NB4 (cell line): ENCODE measurements around the gene CHAT.

Experiments
- DNase-seq: peaks from one replicate; pipeline ENCODE4 v3.0.0; 2010; ENCODE audit warnings: low read depth
- H3K4me3 ChIP-seq: one replicate; pipeline ENCODE4 v1.5.1; 2011; ENCODE audit warnings: mild to moderate bottlenecking, low read depth, low read length, moderate library complexity
- CTCF ChIP-seq: IDR thresholded peaks from one replicate; pipeline ENCODE4 v1.5.1; 2012; ENCODE audit warnings: low read depth, low read length
- MYC ChIP-seq: IDR thresholded peaks from 2 replicates; pipeline ENCODE4 v1.6.1; 2011; ENCODE audit warnings: low read depth, low read length
- POLR2A ChIP-seq: IDR thresholded peaks from 2 replicates; pipeline ENCODE4 v1.6.1; 2011; ENCODE audit warnings: mild to moderate bottlenecking; ENCODE audit not compliant: insufficient read length; ENCODE audit errors: extremely low read depth
- TF ChIP-seq, protein P1 (sequence below): IDR thresholded peaks from 2 replicates; pipeline ENCODE4 v1.6.1; 2011; ENCODE audit warnings: low read depth, low read length

Gene CHAT

GRCh38 chr10:49613882-49614241, at the start of gene CHAT:
CHAT (plus strand) TSS chr10:49614037; CDS start chr10:49614190, 153 bp downstream.
- TF ChIP-seq POLR2A: no peak
- TF ChIP-seq MYC: no peak
- no peak for DNase-seq
- no peak within 1 kb of the TSS for H3K4me3 ChIP-seq

DNA sequence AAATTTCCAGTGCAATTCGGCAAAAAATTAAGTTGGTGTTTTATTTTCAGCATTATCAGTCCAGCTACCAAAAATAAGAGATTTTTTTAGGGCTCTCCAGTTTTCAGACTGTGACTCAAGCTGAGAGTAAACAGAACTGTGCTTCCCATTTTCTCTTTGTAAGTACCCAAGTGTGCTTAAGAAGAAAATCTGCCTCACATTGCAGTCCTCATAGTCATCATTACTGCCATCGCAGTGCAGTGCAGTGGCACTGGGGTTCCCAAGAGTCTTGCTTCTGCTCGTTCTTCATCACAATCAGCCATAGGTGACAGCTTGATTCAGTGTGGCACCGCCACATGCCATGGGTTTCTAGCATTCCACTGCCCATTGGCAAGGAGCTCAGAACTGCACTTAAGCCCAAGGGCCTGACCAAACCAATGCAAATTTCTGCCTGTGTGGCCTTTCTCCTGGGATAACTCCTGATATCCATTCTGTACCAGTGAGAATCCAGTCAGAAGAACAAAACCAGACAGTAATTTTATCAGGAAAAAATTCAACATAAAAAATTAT, 49.3 kb upstream of the CHAT start:
- TF ChIP-seq, protein P1, sequence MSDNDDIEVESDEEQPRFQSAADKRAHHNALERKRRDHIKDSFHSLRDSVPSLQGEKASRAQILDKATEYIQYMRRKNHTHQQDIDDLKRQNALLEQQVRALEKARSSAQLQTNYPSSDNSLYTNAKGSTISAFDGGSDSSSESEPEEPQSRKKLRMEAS: no peak
- no peak for TF ChIP-seq MYC
- no peak for TF ChIP-seq CTCF
- no peak for TF ChIP-seq POLR2A
- H3K4me3 ChIP-seq: no peak overlapping the region
- no peak for DNase-seq

DNA sequence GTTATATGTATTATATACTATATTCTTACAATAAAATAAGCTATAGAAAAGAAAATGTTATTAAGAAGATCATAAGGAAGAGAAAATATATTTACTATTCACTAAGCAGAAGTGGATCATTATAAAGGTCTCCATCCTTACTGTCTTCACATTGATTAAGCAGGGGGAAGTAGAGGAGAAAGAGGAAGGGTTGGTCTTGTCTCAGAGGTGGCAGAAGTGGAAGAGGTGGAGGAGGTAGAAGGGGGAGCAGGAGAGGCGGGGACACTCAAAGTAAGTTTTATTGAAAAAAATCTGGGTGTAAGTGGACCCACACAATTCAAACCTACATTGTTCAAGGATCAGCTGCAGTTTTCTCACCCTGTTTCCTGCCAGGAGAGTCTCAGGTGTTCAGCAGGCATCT, 46.0 kb upstream of the CHAT start:
- H3K4me3 ChIP-seq: no peak overlapping the region
- DNase-seq: no peak
- TF ChIP-seq CTCF (no peak), MYC (no peak), POLR2A (no peak)
- TF ChIP-seq, protein P1: no peak

- no peak overlapping the region for H3K4me3 ChIP-seq
- DNase-seq: no peak
- TF ChIP-seq, protein P1: no peak
- no peak for TF ChIP-seq MYC
- TF ChIP-seq CTCF: no peak
- no peak for TF ChIP-seq POLR2A
These were observed 45.6 kb upstream of the CHAT start for GRCh38 chr10:49568235-49568634.

- DNase-seq: peak; percentile 47
- no peak overlapping the region for H3K4me3 ChIP-seq
These were observed 44.7 kb upstream of the CHAT start for GRCh38 chr10:49569031-49569631.

GRCh38 chr10:49571388-49571787, 42.4 kb upstream of the CHAT start:
- TF ChIP-seq, protein P1: no peak
- TF ChIP-seq POLR2A (no peak), CTCF (no peak), MYC (no peak)
- H3K4me3 ChIP-seq: no peak overlapping the region
- DNase-seq: no peak

More at GRCh38 chr10:49569031-49569631, 44.7 kb upstream of the CHAT start:
- TF ChIP-seq CTCF (no peak), POLR2A (no peak), MYC (no peak)
- TF ChIP-seq, protein P1: no peak
